Right atrium auricular region (tissue), 2 donors: Measurements from ENCODE around the gene NUDCD3. TPM values are rescaled to one million over a fixed set of nuclear protein-coding genes. Genes with fewer than 3 reads are reported as not detected.

Experiments used
- DNase-seq: peaks from one replicate; pipeline ENCODE4 v3.0.0-alpha.2; 2019; ENCODE audit warnings: low spot score
- H3K27ac ChIP-seq, 2 donors: fragments of 200-600 bp; sonication (generic); 1 replicate in 1 of 2; 2 replicates in 1 of 2; pipeline ENCODE4 v1.5.1; 2016 to 2019
- H3K27me3 ChIP-seq, 2 donors: fragments of 200-600 bp; sonication (generic); one replicate each; pipeline versions ENCODE4 v1.5.1 to v1.6.0; 2017 to 2019
- H3K36me3 ChIP-seq: fragments of 200-600 bp; sonication (generic); one replicate; pipeline ENCODE4 v1.5.1; 2016
- H3K4me1 ChIP-seq, 2 donors: fragments of 200-600 bp; sonication (generic); one replicate each; pipeline versions ENCODE4 v1.5.1 to v1.6.0; 2017 to 2019
- H3K4me3 ChIP-seq, 2 donors: fragments of 200-600 bp; sonication (generic); 1 replicate in 1 of 2; 2 replicates in 1 of 2; pipeline ENCODE4 v1.5.1; 2017 to 2019; ENCODE audit warnings: mild to moderate bottlenecking in 1 of 2, moderate library complexity in 1 of 2
- H3K9me3 ChIP-seq, 2 donors: fragments of 200-600 bp; sonication (generic); one replicate each; pipeline ENCODE4 v1.5.1; 2019
- total RNA-seq, 2 donors: library from RNA; depleted of rRNA; stranded (reverse); fragments of >200 nt; gene quantifications; one replicate each; pipeline ENCODE4 v1.1.0, GENCODE V29; 2016
- TF ChIP-seq, protein P1 (sequence below), 2 donors: fragments of 200-600 bp; sonication (generic); IDR thresholded peaks; one replicate each; pipeline ENCODE4 v1.5.1; 2019; ENCODE audit warnings: antibody characterized with exemption in 2 of 2

NUDCD3 gene
- total RNA-seq, 2 donors from 2014 or later, result 50.6 to 53.3 TPM

- no peaks in the 10 kb centered on the region for H3K36me3 ChIP-seq
- no peaks in the 10 kb centered on the region for H3K4me1 ChIP-seq
- H3K9me3 ChIP-seq, result peaks cover 0 to 15% of the 10 kb centered on the region in 2 donors
- H3K4me3 ChIP-seq, result no peak overlapping the region
- TF ChIP-seq, protein P1, sequence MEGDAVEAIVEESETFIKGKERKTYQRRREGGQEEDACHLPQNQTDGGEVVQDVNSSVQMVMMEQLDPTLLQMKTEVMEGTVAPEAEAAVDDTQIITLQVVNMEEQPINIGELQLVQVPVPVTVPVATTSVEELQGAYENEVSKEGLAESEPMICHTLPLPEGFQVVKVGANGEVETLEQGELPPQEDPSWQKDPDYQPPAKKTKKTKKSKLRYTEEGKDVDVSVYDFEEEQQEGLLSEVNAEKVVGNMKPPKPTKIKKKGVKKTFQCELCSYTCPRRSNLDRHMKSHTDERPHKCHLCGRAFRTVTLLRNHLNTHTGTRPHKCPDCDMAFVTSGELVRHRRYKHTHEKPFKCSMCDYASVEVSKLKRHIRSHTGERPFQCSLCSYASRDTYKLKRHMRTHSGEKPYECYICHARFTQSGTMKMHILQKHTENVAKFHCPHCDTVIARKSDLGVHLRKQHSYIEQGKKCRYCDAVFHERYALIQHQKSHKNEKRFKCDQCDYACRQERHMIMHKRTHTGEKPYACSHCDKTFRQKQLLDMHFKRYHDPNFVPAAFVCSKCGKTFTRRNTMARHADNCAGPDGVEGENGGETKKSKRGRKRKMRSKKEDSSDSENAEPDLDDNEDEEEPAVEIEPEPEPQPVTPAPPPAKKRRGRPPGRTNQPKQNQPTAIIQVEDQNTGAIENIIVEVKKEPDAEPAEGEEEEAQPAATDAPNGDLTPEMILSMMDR (IDR thresholded peaks at IDR 0.05), result no peak
- no peak overlapping the region for H3K27ac ChIP-seq
- H3K27me3 ChIP-seq, result no peaks in the 10 kb centered on the region
- DNase-seq, result no peak
Measured at GRCh38 chr7:44520574-44520973, 30.1 kb upstream of the NUDCD3 start.

DNA sequence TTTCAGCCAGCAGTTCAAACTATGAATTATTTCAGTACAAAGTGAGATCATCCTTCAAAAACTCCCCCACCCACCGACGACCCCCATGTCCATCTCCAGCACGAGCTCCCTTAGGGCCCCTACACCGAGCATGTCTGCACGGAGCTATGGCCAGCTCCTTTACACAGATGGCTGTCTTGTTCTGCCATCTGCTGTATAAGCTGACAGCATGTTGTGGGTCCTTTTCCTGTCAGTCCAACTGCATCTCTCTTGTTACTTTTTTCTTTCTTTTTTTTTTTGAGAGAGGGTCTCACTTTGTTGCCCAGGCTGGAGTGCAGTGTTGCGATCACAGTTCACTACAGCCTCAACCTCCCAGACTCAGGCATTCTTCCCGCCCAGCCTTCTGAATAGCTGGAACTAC, 29.1 kb upstream of the NUDCD3 start:
- Histone ChIP-seq H3K27ac (no peak overlapping the region), H3K4me1 (no peaks in the 10 kb centered on the region), H3K27me3 (no peaks in the 10 kb centered on the region), H3K36me3 (no peaks in the 10 kb centered on the region), H3K4me3 (no peak overlapping the region), H3K9me3 (peaks cover 0 to 5% of the 10 kb centered on the region in 2 donors)
- DNase-seq, result no peak
- TF ChIP-seq, protein P1 (IDR thresholded peaks at IDR 0.05), result no peak

DNA sequence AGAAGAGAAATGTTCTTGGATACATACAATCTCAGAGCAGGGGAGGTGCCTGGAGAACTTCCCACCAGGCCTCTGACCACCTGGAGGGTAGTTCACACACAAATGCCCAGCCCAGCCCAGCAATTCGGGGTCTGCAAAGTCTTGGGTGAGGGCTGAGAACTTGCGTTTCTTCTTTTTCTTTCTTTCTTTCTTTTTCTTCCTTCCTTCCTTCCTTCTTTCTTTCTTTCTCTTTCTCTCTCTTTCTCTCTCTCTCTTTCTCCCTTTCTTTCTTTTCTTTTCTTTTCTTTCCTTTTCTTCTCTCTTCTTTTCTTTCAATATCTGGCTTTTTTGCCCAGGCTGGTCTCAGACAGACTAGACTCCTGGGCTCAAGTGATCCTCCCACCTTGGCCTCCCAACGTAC, 28.3 kb upstream of the NUDCD3 start:
- DNase-seq, result no peak
- no peak overlapping the region for H3K4me3 ChIP-seq
- H3K27me3 ChIP-seq, result no peaks in the 10 kb centered on the region
- no peaks in the 10 kb centered on the region for H3K4me1 ChIP-seq
- no peak overlapping the region for H3K27ac ChIP-seq
- no peaks in the 10 kb centered on the region for H3K9me3 ChIP-seq
- no peaks in the 10 kb centered on the region for H3K36me3 ChIP-seq
- TF ChIP-seq, protein P1 (IDR thresholded peaks at IDR 0.05), result no peak

- TF ChIP-seq, protein P1 (IDR thresholded peaks at IDR 0.05), result no peak
- no peaks in the 10 kb centered on the region for H3K4me1 ChIP-seq
- no peak overlapping the region for H3K27ac ChIP-seq
- no peak overlapping the region for H3K4me3 ChIP-seq
- DNase-seq, result no peak
- H3K9me3 ChIP-seq, result no peaks in the 10 kb centered on the region
- H3K36me3 ChIP-seq, result no peaks in the 10 kb centered on the region
- no peaks in the 10 kb centered on the region for H3K27me3 ChIP-seq
Measured at GRCh38 chr7:44517175-44517574, 26.7 kb upstream of the NUDCD3 start.

GRCh38 chr7:44515590-44516268, 25.3 kb upstream of the NUDCD3 start:
- H3K36me3 ChIP-seq, result no peaks in the 10 kb centered on the region
- no peak overlapping the region for H3K27ac ChIP-seq
- no peak overlapping the region for H3K4me3 ChIP-seq
- H3K4me1 ChIP-seq, result no peaks in the 10 kb centered on the region
- TF ChIP-seq, protein P1 (IDR thresholded peaks at IDR 0.05), result no peak
- DNase-seq, result no peak
- H3K9me3 ChIP-seq, result no peaks in the 10 kb centered on the region
- no peaks in the 10 kb centered on the region for H3K27me3 ChIP-seq

- TF ChIP-seq, protein P1 (IDR thresholded peaks at IDR 0.05), result no peak
- H3K4me3 ChIP-seq, result no peak overlapping the region
- no peaks in the 10 kb centered on the region for H3K27me3 ChIP-seq
- no peak for DNase-seq
- no peaks in the 10 kb centered on the region for H3K4me1 ChIP-seq
- H3K9me3 ChIP-seq, result no peaks in the 10 kb centered on the region
- no peaks in the 10 kb centered on the region for H3K36me3 ChIP-seq
- no peak overlapping the region for H3K27ac ChIP-seq
Measured at GRCh38 chr7:44512736-44513135, 22.3 kb upstream of the NUDCD3 start.
